Right lobe of liver (tissue), 4 donors: ENCODE results near the gene FMO1.

Experiments
- POLR2A ChIP-seq: fragments of 450-650 bp; IDR thresholded peaks from one replicate; pipeline ENCODE4 v1.6.1; 2017; ENCODE audit warnings: antibody characterized with exemption, mild to moderate bottlenecking
- TF ChIP-seq, protein P1 (sequence below), 4 donors: fragments of 200-600 bp in 3 of 4; fragments of 450-650 bp in 1 of 4; IDR thresholded peaks; one replicate each; pipeline versions ENCODE4 v1.5.1 to v1.8.0; 2016 to 2022; ENCODE audit warnings: antibody characterized with exemption in 4 of 4, mild to moderate bottlenecking in 2 of 4
- donor health status: DM: no; HTN: no; CAD: no.
- donor health status: DM: no; HTN: no; CAD: no.
- donor health status: DM: no; HTN: yes; CAD: no.

DNA sequence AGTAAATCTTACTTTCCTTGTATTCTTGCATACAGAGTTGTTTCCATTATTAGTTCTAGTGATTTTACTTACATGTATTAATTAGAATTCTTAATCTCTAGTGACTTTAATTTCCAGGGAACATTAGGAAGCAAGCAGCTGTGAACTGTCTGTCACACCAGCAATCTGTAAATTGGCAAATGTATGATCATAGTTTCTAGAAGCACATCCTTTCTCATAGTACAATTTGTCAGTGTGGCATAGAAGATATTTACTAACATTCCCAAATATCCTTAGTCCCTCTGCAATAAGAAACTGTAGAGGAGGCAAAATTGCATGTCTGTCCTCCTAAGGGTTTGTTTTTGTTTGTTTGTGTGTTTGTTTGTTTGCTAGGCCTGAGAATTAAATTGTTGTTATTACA lies 17.0 kb upstream of the FMO1 start:
- TF ChIP-seq, protein P1, sequence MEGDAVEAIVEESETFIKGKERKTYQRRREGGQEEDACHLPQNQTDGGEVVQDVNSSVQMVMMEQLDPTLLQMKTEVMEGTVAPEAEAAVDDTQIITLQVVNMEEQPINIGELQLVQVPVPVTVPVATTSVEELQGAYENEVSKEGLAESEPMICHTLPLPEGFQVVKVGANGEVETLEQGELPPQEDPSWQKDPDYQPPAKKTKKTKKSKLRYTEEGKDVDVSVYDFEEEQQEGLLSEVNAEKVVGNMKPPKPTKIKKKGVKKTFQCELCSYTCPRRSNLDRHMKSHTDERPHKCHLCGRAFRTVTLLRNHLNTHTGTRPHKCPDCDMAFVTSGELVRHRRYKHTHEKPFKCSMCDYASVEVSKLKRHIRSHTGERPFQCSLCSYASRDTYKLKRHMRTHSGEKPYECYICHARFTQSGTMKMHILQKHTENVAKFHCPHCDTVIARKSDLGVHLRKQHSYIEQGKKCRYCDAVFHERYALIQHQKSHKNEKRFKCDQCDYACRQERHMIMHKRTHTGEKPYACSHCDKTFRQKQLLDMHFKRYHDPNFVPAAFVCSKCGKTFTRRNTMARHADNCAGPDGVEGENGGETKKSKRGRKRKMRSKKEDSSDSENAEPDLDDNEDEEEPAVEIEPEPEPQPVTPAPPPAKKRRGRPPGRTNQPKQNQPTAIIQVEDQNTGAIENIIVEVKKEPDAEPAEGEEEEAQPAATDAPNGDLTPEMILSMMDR (IDR thresholded peaks at IDR 0.05) = no peak
- TF ChIP-seq POLR2A = no peak
